ENCODE results near the gene CNTN4. TPM values are rescaled to one million over a fixed set of nuclear protein-coding genes. Genes with fewer than 3 reads are reported as not detected.
A peak's percentile ranks its signal among the peaks of the same experiment; 100 is the strongest.

The CNTN4 gene
- total RNA-seq, 1 donor from 2014 or later: 23.0 TPM

- H3K27me3 Mint-ChIP-seq (ENCODE audit: unreplicated experiment): peaks cover 2% of the 10 kb centered on the region
- no peaks in the 10 kb centered on the region for H3K9me3 Mint-ChIP-seq (ENCODE audit: unreplicated experiment)
- TF ChIP-seq CTCF (IDR thresholded peaks at IDR 0.05; ENCODE audit: partially characterized antibody, unreplicated experiment): no peak
- no peak for DNase-seq
- peaks cover 4% of the 10 kb centered on the region for H3K4me1 Mint-ChIP-seq (ENCODE audit: low read depth, unreplicated experiment)
- no peak overlapping the region for H3K4me3 Mint-ChIP-seq (ENCODE audit: unreplicated experiment)
- H3K27ac Mint-ChIP-seq (ENCODE audit: unreplicated experiment): no peak overlapping the region
- H3K36me3 Mint-ChIP-seq (ENCODE audit: unreplicated experiment): no peaks in the 10 kb centered on the region
These were observed 916.8 kb downstream of the CNTN4 start for GRCh38 chr3:3015185-3016089.

GRCh38 chr3:3016226-3016625 is 917.6 kb downstream of the CNTN4 start:
- DNase-seq: no peak
- no peak overlapping the region for H3K27ac Mint-ChIP-seq (ENCODE audit: unreplicated experiment)
- peaks cover 2% of the 10 kb centered on the region for H3K27me3 Mint-ChIP-seq (ENCODE audit: unreplicated experiment)
- H3K4me1 Mint-ChIP-seq (ENCODE audit: low read depth, unreplicated experiment): peaks cover 4% of the 10 kb centered on the region
- no peaks in the 10 kb centered on the region for H3K36me3 Mint-ChIP-seq (ENCODE audit: unreplicated experiment)
- no peak for TF ChIP-seq CTCF (IDR thresholded peaks at IDR 0.05; ENCODE audit: partially characterized antibody, unreplicated experiment)
- no peaks in the 10 kb centered on the region for H3K9me3 Mint-ChIP-seq (ENCODE audit: unreplicated experiment)
- H3K4me3 Mint-ChIP-seq (ENCODE audit: unreplicated experiment): no peak overlapping the region

- Mint-ChIP-seq H3K36me3 (ENCODE audit: unreplicated experiment) (no peaks in the 10 kb centered on the region), H3K27me3 (ENCODE audit: unreplicated experiment) (peaks cover 2% of the 10 kb centered on the region), H3K4me1 (ENCODE audit: low read depth, unreplicated experiment) (peaks cover 15% of the 10 kb centered on the region), H3K4me3 (ENCODE audit: unreplicated experiment) (no peak overlapping the region), H3K9me3 (ENCODE audit: unreplicated experiment) (no peaks in the 10 kb centered on the region), H3K27ac (ENCODE audit: unreplicated experiment) (no peak overlapping the region)
- no peak for DNase-seq
- TF ChIP-seq CTCF (IDR thresholded peaks at IDR 0.05; ENCODE audit: partially characterized antibody, unreplicated experiment): no peak
These were observed 921.5 kb downstream of the CNTN4 start for GRCh38 chr3:3020209-3020608.

- Mint-ChIP-seq H3K9me3 (ENCODE audit: unreplicated experiment) (no peaks in the 10 kb centered on the region), H3K36me3 (ENCODE audit: unreplicated experiment) (no peaks in the 10 kb centered on the region), H3K27ac (ENCODE audit: unreplicated experiment) (no peak overlapping the region), H3K27me3 (ENCODE audit: unreplicated experiment) (peaks cover 2% of the 10 kb centered on the region), H3K4me1 (ENCODE audit: low read depth, unreplicated experiment) (peaks cover 15% of the 10 kb centered on the region), H3K4me3 (ENCODE audit: unreplicated experiment) (peak overlapping the region; percentile 1)
- TF ChIP-seq CTCF (IDR thresholded peaks at IDR 0.05; ENCODE audit: partially characterized antibody, unreplicated experiment): no peak
- DNase-seq: no peak
These were observed 924.6 kb downstream of the CNTN4 start for GRCh38 chr3:3023111-3023745.
